ENCODE measurements around the gene HIPK2. TPM values are rescaled to one million over a fixed set of nuclear protein-coding genes. Genes with fewer than 3 reads are reported as not detected.

The HIPK2 gene
- total RNA-seq, 2 donors from 2014 or later: 95.1 to 125 TPM

GRCh38 chr7:139525239-139525638, 252.6 kb downstream of the HIPK2 start:
- no peak overlapping the region for H3K9ac ChIP-seq (ENCODE audit: extremely low read depth, low read length, poor library complexity, severe bottlenecking)
- peaks cover 76% of the 10 kb centered on the region for H3K27me3 Mint-ChIP-seq (ENCODE audit: insufficient read depth)
- no peak overlapping the region for H3K27ac Mint-ChIP-seq
- TF ChIP-seq CTCF (conservative IDR thresholded peaks at IDR 0.05): no peak
- H3K9me3 ChIP-seq (ENCODE audit: control insufficient read depth, low read length): no peaks in the 10 kb centered on the region
- H3K4me3 ChIP-seq (ENCODE audit: low read length): no peak overlapping the region
- WGBS, 2 experiments (ENCODE audit: insufficient coverage in 1 of 2, insufficient read length in 1 of 2): 91 to 96% methylated on average over 5 to 10 of the region's 10 CpGs
- peaks cover 67% of the 10 kb centered on the region for H3K27me3 ChIP-seq (ENCODE audit: control insufficient read depth, insufficient read depth, low read length, poor library complexity, severe bottlenecking)
- H3K4me3 Mint-ChIP-seq: no peak overlapping the region
- DNase-seq: no peak
- H3K4me1 ChIP-seq (ENCODE audit: control insufficient read depth, insufficient read depth, low read length): peaks cover 2% of the 10 kb centered on the region
- H3K36me3 Mint-ChIP-seq (ENCODE audit: low read depth): no peaks in the 10 kb centered on the region
- H3K9me3 Mint-ChIP-seq: peaks cover 9% of the 10 kb centered on the region
- H3K27ac ChIP-seq (ENCODE audit: low read depth, low read length): no peak overlapping the region
- no peaks in the 10 kb centered on the region for H3K36me3 ChIP-seq (ENCODE audit: control insufficient read depth, insufficient read depth, low read length)
- no peaks in the 10 kb centered on the region for H3K4me1 Mint-ChIP-seq

- no peaks in the 10 kb centered on the region for H3K36me3 ChIP-seq (ENCODE audit: control insufficient read depth, insufficient read depth, low read length)
- TF ChIP-seq CTCF (conservative IDR thresholded peaks at IDR 0.05): no peak
- H3K27me3 Mint-ChIP-seq (ENCODE audit: insufficient read depth): peaks cover 70% of the 10 kb centered on the region
- H3K27ac Mint-ChIP-seq: no peak overlapping the region
- peak overlapping the region; percentile 44 for H3K4me3 Mint-ChIP-seq
- no peaks in the 10 kb centered on the region for H3K36me3 Mint-ChIP-seq (ENCODE audit: low read depth)
- H3K4me1 ChIP-seq (ENCODE audit: control insufficient read depth, insufficient read depth, low read length): peaks cover 2% of the 10 kb centered on the region
- no peaks in the 10 kb centered on the region for H3K9me3 ChIP-seq (ENCODE audit: control insufficient read depth, low read length)
- 32 to 82% methylated on average over 8 to 70 of the region's 70 CpGs for WGBS, 2 experiments (ENCODE audit: insufficient coverage in 1 of 2, insufficient read length in 1 of 2)
- no peak overlapping the region for H3K9ac ChIP-seq (ENCODE audit: extremely low read depth, low read length, poor library complexity, severe bottlenecking)
- H3K9me3 Mint-ChIP-seq: peaks cover 9% of the 10 kb centered on the region
- H3K4me1 Mint-ChIP-seq: no peaks in the 10 kb centered on the region
- DNase-seq: peak; percentile 76
- H3K27me3 ChIP-seq (ENCODE audit: control insufficient read depth, insufficient read depth, low read length, poor library complexity, severe bottlenecking): peaks cover 65% of the 10 kb centered on the region
- no peak overlapping the region for H3K4me3 ChIP-seq (ENCODE audit: low read length)
- H3K27ac ChIP-seq (ENCODE audit: low read depth, low read length): no peak overlapping the region
Measured at GRCh38 chr7:139523968-139524815, 253.6 kb downstream of the HIPK2 start.

- Histone ChIP-seq H3K9me3 (ENCODE audit: control insufficient read depth, low read length) (no peaks in the 10 kb centered on the region), H3K4me3 (ENCODE audit: low read length) (peak within 1 kb of the TSS; percentile 66), H3K36me3 (ENCODE audit: control insufficient read depth, insufficient read depth, low read length) (no peaks in the 10 kb centered on the region), H3K27me3 (ENCODE audit: control insufficient read depth, insufficient read depth, low read length, poor library complexity, severe bottlenecking) (peaks cover 61% of the 10 kb centered on the region), H3K27ac (ENCODE audit: low read depth, low read length) (no peak within 1 kb of the TSS), H3K9ac (ENCODE audit: extremely low read depth, low read length, poor library complexity, severe bottlenecking) (no peak within 1 kb of the TSS), H3K4me1 (ENCODE audit: control insufficient read depth, insufficient read depth, low read length) (peaks cover 2% of the 10 kb centered on the region)
- TF ChIP-seq CTCF (conservative IDR thresholded peaks at IDR 0.05): no peak
- Mint-ChIP-seq H3K4me1 (no peaks in the 10 kb centered on the region), H3K4me3 (peak within 1 kb of the TSS; percentile 52), H3K9me3 (peaks cover 9% of the 10 kb centered on the region), H3K36me3 (ENCODE audit: low read depth) (no peaks in the 10 kb centered on the region), H3K27ac (no peak within 1 kb of the TSS), H3K27me3 (ENCODE audit: insufficient read depth) (peaks cover 66% of the 10 kb centered on the region)
- 3 to 26% methylated on average over 9 to 75 of the region's 75 CpGs for WGBS, 2 experiments (ENCODE audit: insufficient coverage in 1 of 2, insufficient read length in 1 of 2)
- peak; percentile 75 for DNase-seq
Measured at GRCh38 chr7:139523199-139523941, 254.4 kb downstream of the HIPK2 start, which contains the start of gene CLEC2L. Gene CLEC2L (plus strand): TSS chr7:139523685. CDS start chr7:139523928, 243 bp downstream.
